Mesothelial cell of epicardium (in vitro differentiated cells): Measurements from ENCODE around the gene RAD50. TPM values are rescaled to one million over a fixed set of nuclear protein-coding genes. Genes with fewer than 3 reads are reported as not detected.
"Not testable (repeated sequence)": the region's sequence is repeated elsewhere in the genome, so short reads cannot be mapped to it uniquely, and the experiment has no call there.

Experiments
- DNase-seq, 2 experiments: peaks; one replicate each; pipeline ENCODE4 v3.0.0; 2021; ENCODE audit warnings: low spot score in 2 of 2; ENCODE audit not compliant: unreplicated experiment in 2 of 2
- H3K27ac Mint-ChIP-seq: 2 replicates; pipeline ENCODE4 v1.8.0; 2021; ENCODE audit warnings: mixed read lengths
- H3K27me3 Mint-ChIP-seq: 2 replicates; pipeline ENCODE4 v1.8.0; 2021; ENCODE audit warnings: low read depth, mixed read lengths
- H3K36me3 Mint-ChIP-seq: 2 replicates; pipeline ENCODE4 v1.8.0; 2021; ENCODE audit warnings: mixed read lengths
- H3K4me1 Mint-ChIP-seq: 2 replicates; pipeline ENCODE4 v1.8.0; 2021; ENCODE audit warnings: mixed read lengths
- H3K4me3 Mint-ChIP-seq: 2 replicates; pipeline ENCODE4 v1.8.0; 2021; ENCODE audit warnings: mild to moderate bottlenecking, moderate library complexity, mixed read lengths
- H3K9me3 Mint-ChIP-seq: 2 replicates; pipeline ENCODE4 v1.8.0; 2021; ENCODE audit warnings: mixed read lengths
- total RNA-seq: library from RNA; stranded (reverse); gene quantifications from 3 replicates; pipeline ENCODE4 v1.2.1, GENCODE V29; 2021
- TF ChIP-seq, protein P1 (sequence below): fragments of 200-600 bp; sonication (generic); IDR thresholded peaks from one replicate; pipeline ENCODE4 v1.5.0; 2021; ENCODE audit warnings: antibody characterized with exemption; ENCODE audit not compliant: unreplicated experiment

Gene RAD50
- total RNA-seq, 1 donor from 2014 or later = 50.3 TPM

DNA sequence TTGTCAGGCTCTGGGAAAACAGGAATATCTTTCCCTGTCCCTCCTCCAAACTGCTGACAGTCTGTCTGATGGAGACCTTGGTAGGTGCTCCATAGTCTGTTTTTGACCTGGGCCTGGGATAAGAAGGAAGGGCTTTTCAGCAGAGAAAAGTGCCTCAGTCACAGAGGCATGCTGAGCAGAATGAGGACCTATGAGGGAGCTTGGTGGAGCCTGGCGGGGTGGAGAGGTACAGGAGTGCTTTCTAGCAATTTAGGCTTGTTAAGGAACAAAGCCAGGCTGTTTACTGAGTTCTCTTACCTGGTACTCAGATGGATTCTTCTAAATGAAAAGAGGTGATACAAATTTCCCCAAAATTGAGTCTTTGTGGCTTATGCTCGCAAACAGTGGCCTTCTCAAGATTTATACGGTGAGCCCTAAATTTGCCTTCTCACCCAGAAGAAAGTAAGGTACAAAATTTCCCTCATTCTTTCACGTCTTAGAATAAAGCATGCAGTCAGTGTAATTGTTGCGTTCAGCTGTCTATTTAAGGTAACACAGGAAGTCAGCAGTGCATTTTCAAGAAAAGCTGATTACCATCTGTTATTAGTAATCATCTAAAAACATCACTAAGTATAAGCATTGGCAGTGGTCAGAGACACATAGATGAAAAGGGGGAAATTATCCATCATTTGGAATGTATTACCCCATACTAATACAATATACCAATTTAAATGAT lies 72.6 kb downstream of the RAD50 start:
- Mint-ChIP-seq H3K36me3 (peaks cover 37% of the 10 kb centered on the region), H3K4me1 (no peaks in the 10 kb centered on the region), H3K9me3 (no peaks in the 10 kb centered on the region), H3K27ac (no peak overlapping the region), H3K4me3 (no peak overlapping the region), H3K27me3 (no peaks in the 10 kb centered on the region)
- DNase-seq = no peak
- TF ChIP-seq, protein P1, sequence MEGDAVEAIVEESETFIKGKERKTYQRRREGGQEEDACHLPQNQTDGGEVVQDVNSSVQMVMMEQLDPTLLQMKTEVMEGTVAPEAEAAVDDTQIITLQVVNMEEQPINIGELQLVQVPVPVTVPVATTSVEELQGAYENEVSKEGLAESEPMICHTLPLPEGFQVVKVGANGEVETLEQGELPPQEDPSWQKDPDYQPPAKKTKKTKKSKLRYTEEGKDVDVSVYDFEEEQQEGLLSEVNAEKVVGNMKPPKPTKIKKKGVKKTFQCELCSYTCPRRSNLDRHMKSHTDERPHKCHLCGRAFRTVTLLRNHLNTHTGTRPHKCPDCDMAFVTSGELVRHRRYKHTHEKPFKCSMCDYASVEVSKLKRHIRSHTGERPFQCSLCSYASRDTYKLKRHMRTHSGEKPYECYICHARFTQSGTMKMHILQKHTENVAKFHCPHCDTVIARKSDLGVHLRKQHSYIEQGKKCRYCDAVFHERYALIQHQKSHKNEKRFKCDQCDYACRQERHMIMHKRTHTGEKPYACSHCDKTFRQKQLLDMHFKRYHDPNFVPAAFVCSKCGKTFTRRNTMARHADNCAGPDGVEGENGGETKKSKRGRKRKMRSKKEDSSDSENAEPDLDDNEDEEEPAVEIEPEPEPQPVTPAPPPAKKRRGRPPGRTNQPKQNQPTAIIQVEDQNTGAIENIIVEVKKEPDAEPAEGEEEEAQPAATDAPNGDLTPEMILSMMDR = no peak

DNA sequence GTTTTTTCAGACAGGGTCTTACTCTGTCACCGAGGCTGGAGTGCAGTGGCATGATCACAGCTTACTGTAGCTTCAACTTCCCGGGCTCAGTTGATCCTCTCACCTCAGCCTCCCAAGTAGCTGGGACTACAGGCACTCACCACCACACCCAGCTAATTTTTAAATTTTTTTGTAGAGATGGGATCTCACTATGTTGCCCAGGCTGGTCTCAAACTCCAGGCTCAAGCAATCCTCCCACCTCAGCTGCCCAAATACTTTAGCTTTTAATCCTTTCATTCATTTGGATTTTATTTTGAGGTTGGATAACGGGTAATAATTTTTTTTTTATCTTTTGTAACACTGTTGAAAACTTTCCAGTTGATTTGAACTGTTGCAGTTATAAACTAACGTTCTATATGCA lies 76.8 kb downstream of the RAD50 start:
- not testable (repeated sequence) for H3K27ac Mint-ChIP-seq, H3K4me1 Mint-ChIP-seq, H3K4me3 Mint-ChIP-seq, H3K27me3 Mint-ChIP-seq, H3K9me3 Mint-ChIP-seq, DNase-seq
- H3K36me3 Mint-ChIP-seq = peaks cover 42% of the 10 kb centered on the region

DNA sequence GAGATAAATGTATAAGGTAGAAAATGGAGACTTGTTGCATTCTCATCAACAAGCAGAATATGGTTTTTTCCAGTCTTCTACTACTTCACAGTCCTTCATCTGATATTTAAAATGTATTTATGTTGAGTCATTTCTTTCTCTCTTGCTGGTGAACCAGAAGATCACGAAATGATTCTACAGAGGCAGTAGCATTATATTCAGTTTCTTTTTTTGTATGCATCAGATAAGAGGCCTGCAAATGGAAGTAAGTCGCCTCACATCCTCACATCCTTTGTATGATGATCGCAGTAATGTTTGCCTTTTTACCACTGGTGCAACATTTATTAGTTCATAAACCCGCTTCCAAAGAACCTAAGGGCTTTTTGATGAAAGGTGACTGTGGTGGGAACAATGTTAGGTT lies 79.1 kb downstream of the RAD50 start:
- no peak for DNase-seq
- Mint-ChIP-seq H3K4me1 (no peaks in the 10 kb centered on the region), H3K27ac (no peak overlapping the region), H3K9me3 (no peaks in the 10 kb centered on the region), H3K27me3 (no peaks in the 10 kb centered on the region), H3K36me3 (peaks cover 42% of the 10 kb centered on the region), H3K4me3 (no peak overlapping the region)
- TF ChIP-seq, protein P1 = no peak

DNA sequence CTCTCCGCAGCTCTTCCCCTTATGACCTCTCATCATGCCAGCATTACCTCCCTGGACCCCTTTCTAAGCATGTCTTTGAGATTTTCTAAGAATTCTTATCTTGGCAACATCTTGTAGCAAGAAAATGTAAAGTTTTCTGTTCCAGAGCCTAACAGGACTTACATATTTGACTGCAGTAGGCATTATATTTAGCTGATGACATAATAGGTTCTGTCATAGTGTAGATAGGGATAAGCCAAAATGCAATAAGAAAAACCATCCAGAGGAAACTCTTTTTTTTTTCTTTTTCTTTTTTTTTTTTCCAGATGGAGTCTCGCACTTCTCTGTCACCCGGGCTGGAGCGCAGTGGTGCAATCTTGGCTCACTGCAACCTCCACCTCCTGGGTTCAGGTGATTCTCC lies 80.5 kb downstream of the RAD50 start:
- Mint-ChIP-seq H3K4me1 (no peaks in the 10 kb centered on the region), H3K4me3 (no peak overlapping the region), H3K36me3 (peaks cover 44% of the 10 kb centered on the region), H3K27me3 (no peaks in the 10 kb centered on the region), H3K9me3 (no peaks in the 10 kb centered on the region), H3K27ac (no peak overlapping the region)
- TF ChIP-seq, protein P1 = no peak
- no peak for DNase-seq

DNA sequence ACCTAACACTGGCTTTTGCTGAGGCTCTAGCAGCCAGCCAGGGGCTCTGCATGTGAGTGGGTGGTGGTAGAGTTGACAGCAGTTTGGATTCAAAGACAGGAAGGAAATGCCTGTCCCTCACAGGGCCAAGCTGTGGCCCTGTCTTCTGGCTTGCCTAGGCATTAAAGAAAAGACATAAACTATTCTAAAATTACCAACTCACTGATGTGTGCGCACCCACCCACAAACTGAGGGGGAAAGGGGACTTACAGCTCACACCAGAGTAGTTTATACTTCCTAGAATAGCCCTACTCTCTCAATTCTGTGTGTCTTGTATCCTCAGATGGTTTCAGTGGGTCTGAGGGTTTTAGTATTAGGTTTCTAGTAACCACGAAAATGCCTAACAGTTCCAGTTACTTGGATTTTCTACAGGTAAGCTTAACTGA lies 82.9 kb downstream of the RAD50 start:
- peaks cover 48% of the 10 kb centered on the region for H3K36me3 Mint-ChIP-seq
- no peak for DNase-seq
- TF ChIP-seq, protein P1 = no peak
- H3K27ac Mint-ChIP-seq = no peak overlapping the region
- no peak overlapping the region for H3K4me3 Mint-ChIP-seq
- H3K4me1 Mint-ChIP-seq = no peaks in the 10 kb centered on the region
- H3K9me3 Mint-ChIP-seq = no peaks in the 10 kb centered on the region
- H3K27me3 Mint-ChIP-seq = no peaks in the 10 kb centered on the region

DNA sequence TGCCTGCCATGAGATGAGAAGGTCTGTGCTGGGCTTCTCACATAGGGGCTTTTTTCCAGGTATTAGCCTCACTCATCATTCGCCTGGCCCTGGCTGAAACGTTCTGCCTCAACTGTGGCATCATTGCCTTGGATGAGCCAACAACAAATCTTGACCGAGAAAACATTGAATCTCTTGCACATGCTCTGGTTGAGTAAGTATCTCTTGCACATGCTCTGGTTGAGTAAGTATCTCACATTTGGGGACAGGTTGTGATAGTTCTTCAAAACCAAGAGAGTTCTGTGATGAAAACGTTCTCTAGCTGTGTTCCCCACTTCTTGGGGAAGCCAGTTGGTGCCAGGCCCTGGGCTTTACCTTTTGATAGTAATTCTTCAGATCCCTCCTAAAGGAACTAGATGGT lies 83.8 kb downstream of the RAD50 start:
- Mint-ChIP-seq H3K36me3 (peaks cover 50% of the 10 kb centered on the region), H3K27me3 (no peaks in the 10 kb centered on the region), H3K4me1 (no peaks in the 10 kb centered on the region), H3K9me3 (no peaks in the 10 kb centered on the region), H3K4me3 (no peak overlapping the region), H3K27ac (no peak overlapping the region)
- TF ChIP-seq, protein P1 = no peak
- DNase-seq = no peak
